Measurements from ENCODE around the gene ZNF841. TPM values are rescaled to one million over a fixed set of nuclear protein-coding genes. Genes with fewer than 3 reads are reported as not detected.

Gene ZNF841
- total and polyA plus RNA-seq, 2 of the 13 experiments (the other 11 are each of a cell fraction or from before 2014, with no cell fraction given) = 6.2 to 14.2 TPM

DNA sequence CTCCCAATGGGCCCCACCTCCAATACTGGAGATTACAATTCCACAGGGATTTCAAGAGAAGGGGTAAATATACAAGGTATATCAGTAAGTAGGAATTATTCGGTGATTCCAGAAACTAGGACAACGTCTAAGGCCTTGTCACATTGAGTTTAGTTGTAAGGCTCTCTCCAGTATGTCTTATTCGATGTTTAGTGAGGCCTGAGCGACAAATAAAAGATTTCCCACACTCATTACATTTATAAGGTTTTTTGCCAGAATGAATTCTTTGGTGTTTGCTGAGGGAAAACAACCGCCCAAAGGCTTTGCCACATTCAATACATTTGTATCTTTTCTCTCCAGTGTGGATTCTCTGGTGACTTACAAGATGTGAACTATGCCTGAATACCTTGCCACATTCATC lies 19.1 kb upstream of the ZNF841 start:
- Histone ChIP-seq H3K36me3 (replicated peaks in 1 of 2; ENCODE audit: control insufficient read depth in 1 of 2, insufficient read depth in 2 of 2, low read length in 2 of 2) (peaks cover 15 to 49% of the 10 kb centered on the region in 2 experiments), H3K9ac (ENCODE audit: insufficient read depth, low read depth, low read length) (no peak overlapping the region), H3K27me3 (ENCODE audit: control insufficient read depth in 1 of 2, insufficient read depth in 2 of 2, low read length in 2 of 2) (no peaks in the 10 kb centered on the region), H3K4me1 (ENCODE audit: insufficient read depth, low read length) (no peaks in the 10 kb centered on the region), H3K9me3 (ENCODE audit: low read length) (peaks cover 99% of the 10 kb centered on the region), H4K20me1 (ENCODE audit: insufficient read depth, low read length) (no peaks in the 10 kb centered on the region), H3K4me2 (ENCODE audit: low read depth, low read length) (no peak overlapping the region), H3K79me2 (ENCODE audit: insufficient read depth, low read length) (no peaks in the 10 kb centered on the region), H3K27ac (ENCODE audit: extremely low read length, insufficient read depth, low read length) (no peak overlapping the region), H2AFZ (ENCODE audit: low read length) (no peak overlapping the region), H3K4me3 (replicated peaks in 1 of 3; ENCODE audit: insufficient read depth in 1 of 3, low read depth in 2 of 3, low read length in 3 of 3) (no peak overlapping the region)
- TF ChIP-seq, protein P1, sequence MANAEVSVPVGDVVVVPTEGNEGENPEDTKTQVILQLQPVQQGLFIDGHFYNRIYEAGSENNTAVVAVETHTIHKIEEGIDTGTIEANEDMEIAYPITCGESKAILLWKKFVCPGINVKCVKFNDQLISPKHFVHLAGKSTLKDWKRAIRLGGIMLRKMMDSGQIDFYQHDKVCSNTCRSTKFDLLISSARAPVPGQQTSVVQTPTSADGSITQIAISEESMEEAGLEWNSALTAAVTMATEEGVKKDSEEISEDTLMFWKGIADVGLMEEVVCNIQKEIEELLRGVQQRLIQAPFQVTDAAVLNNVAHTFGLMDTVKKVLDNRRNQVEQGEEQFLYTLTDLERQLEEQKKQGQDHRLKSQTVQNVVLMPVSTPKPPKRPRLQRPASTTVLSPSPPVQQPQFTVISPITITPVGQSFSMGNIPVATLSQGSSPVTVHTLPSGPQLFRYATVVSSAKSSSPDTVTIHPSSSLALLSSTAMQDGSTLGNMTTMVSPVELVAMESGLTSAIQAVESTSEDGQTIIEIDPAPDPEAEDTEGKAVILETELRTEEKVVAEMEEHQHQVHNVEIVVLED (CRISPR knock-in tag; IDR thresholded peaks at IDR 0.05; ENCODE audit: borderline replicate concordance) = no peak
- TF ChIP-seq ZNF335 (CRISPR knock-in tag; IDR thresholded peaks at IDR 0.05) = no peak
- no peak for TF ChIP-seq ZNF556 (CRISPR knock-in tag; IDR thresholded peaks at IDR 0.05; ENCODE audit: borderline replicate concordance)
- TF ChIP-seq ZNF446 (CRISPR knock-in tag; IDR thresholded peaks at IDR 0.05) = no peak
- no peak for TF ChIP-seq BORCS8-MEF2B (CRISPR knock-in tag; IDR thresholded peaks at IDR 0.05)
- no peak for TF ChIP-seq HMGA1 (CRISPR knock-in tag; conservative IDR thresholded peaks at IDR 0.05)
- TF ChIP-seq ZC3H4 (CRISPR knock-in tag; IDR thresholded peaks at IDR 0.05; ENCODE audit: borderline replicate concordance) = no peak
- TF ChIP-seq ZNF282 (IDR thresholded peaks at IDR 0.05; ENCODE audit: partially characterized antibody) = no peak
- TF ChIP-seq HIC2 (CRISPR knock-in tag; IDR thresholded peaks at IDR 0.05; ENCODE audit: low read depth) = no peak
- no peak for TF ChIP-seq ZIK1 (CRISPR knock-in tag; IDR thresholded peaks at IDR 0.05; ENCODE audit: borderline replicate concordance, low read depth)
- TF ChIP-seq HIVEP1 (CRISPR knock-in tag; IDR thresholded peaks at IDR 0.05) = no peak
- no TSS peak for BruUV-seq (replicated peaks)
- in situ Hi-C loops (cut with HindIII; ENCODE audit: extremely low pct_ligation_motif_present, low pct_unique_long_range_greater_than_20kb) = no loop called here
- 94% methylated on average over 5 of the region's 5 CpGs for WGBS (ENCODE audit: low lambda C conversion rate)
- DNase-seq (ENCODE audit: low spot score) (no peak), ATAC-seq (no peak), FAIRE-seq (no peak)
- intact Hi-C loops (cut with micrococcal nuclease; ENCODE audit: unreplicated experiment) = no loop called here
- ChIA-PET CTCF (ENCODE audit: low intra/inter-chr PET ratio, low total read pairs) (no interaction called here), POLR2A (no interaction called here)

Measured in HepG2 (cell line).